ENCODE data around the gene ANKDD1A. TPM values are rescaled to one million over a fixed set of nuclear protein-coding genes. Genes with fewer than 3 reads are reported as not detected.

The ANKDD1A gene
- total RNA-seq, 4 donors from 2014 or later = 0.45 to 7.8 (median 2.4) TPM

DNA sequence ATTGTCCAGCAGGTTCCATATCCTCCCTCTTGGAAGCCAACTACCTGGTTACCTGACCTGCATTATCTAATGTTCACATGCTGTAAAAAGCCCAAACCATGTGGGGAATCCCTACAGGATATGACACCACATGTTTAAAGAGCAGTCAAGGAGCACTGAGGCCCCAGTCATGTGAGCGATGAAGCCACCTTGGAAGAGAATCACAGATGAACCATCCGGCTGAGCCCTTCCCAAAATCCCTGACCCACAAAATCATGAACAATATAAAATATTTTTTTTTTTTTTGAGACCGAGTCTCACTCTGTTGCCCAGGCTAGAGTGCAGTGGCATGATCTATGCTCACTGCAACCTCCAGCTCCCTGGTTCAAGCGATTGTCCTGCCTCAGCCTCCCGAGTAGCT, 10.6 kb upstream of the ANKDD1A start:
- no peak overlapping the region for H3K4me3 ChIP-seq
- intact Hi-C loops (cut with DNase I) = no loop called here
- 92 to 93% methylated on average over 5 of the region's 5 CpGs for WGBS, 2 donors
- no peak for TF ChIP-seq POLR2A (IDR thresholded peaks at IDR 0.05)
- TF ChIP-seq, protein P1, sequence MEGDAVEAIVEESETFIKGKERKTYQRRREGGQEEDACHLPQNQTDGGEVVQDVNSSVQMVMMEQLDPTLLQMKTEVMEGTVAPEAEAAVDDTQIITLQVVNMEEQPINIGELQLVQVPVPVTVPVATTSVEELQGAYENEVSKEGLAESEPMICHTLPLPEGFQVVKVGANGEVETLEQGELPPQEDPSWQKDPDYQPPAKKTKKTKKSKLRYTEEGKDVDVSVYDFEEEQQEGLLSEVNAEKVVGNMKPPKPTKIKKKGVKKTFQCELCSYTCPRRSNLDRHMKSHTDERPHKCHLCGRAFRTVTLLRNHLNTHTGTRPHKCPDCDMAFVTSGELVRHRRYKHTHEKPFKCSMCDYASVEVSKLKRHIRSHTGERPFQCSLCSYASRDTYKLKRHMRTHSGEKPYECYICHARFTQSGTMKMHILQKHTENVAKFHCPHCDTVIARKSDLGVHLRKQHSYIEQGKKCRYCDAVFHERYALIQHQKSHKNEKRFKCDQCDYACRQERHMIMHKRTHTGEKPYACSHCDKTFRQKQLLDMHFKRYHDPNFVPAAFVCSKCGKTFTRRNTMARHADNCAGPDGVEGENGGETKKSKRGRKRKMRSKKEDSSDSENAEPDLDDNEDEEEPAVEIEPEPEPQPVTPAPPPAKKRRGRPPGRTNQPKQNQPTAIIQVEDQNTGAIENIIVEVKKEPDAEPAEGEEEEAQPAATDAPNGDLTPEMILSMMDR (IDR thresholded peaks at IDR 0.05) = no peak
- H3K27me3 ChIP-seq = no peaks in the 10 kb centered on the region
- no peak overlapping the region for H3K27ac ChIP-seq
- no peak for DNase-seq
- H3K9me3 ChIP-seq = peaks cover 0 to 11% (median 7%) of the 10 kb centered on the region in 3 donors
- H3K4me1 ChIP-seq = peaks cover 11 to 30% (median 16%) of the 10 kb centered on the region in 3 donors
- no peaks in the 10 kb centered on the region for H3K36me3 ChIP-seq

DNA sequence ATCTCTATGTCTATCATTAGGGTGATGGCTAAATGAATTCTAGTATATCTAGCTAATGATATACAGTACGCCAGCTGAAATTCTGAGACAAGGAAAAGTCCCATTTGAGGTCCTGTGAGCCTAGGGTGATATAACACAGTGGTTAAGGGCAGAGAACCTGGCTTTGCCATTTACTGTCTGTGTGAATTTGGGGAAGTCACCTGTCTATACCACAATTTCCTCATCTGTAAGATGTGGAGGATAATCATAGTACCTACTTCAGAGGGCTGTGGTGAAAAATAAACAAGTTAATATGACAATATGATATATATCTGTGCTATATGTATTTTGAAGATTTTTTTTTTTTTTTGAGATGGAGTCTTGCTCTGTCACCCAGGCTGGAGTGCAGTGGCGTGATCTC, 9.8 kb upstream of the ANKDD1A start:
- Histone ChIP-seq H3K9me3 (peaks cover 0 to 11% (median 7%) of the 10 kb centered on the region in 3 donors), H3K27ac (no peak overlapping the region), H3K36me3 (no peaks in the 10 kb centered on the region), H3K27me3 (no peaks in the 10 kb centered on the region), H3K4me3 (no peak overlapping the region), H3K4me1 (peaks cover 9 to 22% (median 10%) of the 10 kb centered on the region in 3 donors)
- intact Hi-C loops (cut with DNase I) = no loop called here
- 50 to 86% methylated on average over 2 of the region's 2 CpGs for WGBS, 2 donors
- no peak for DNase-seq
- TF ChIP-seq POLR2A (IDR thresholded peaks at IDR 0.05) = no peak
- TF ChIP-seq, protein P1 (IDR thresholded peaks at IDR 0.05) = no peak

DNA sequence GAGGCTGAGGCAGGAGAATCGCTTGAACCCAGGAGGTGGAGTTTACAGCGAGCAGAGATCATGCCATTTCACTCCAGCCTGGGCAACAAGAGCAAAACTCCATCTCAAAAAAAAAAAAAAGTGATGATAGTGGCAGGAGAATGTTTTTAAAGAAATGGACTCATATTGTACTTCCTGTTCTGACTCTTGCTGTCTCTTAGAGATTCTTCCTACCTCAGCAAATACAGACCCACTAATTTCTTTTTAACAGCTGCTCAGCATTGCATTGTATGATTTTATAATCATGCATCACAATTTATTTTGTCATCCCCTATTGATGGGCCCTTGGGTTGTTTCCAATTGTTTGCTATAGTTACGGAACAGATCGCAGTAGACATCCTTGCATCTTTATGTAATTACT, 8.8 kb upstream of the ANKDD1A start:
- intact Hi-C loops (cut with DNase I) = no loop called here
- TF ChIP-seq, protein P1 (IDR thresholded peaks at IDR 0.05) = no peak
- TF ChIP-seq POLR2A (IDR thresholded peaks at IDR 0.05) = no peak
- H3K4me1 ChIP-seq = peaks cover 0 to 13% (median under 1%) of the 10 kb centered on the region in 3 donors
- no peaks in the 10 kb centered on the region for H3K27me3 ChIP-seq
- no peak overlapping the region for H3K27ac ChIP-seq
- H3K9me3 ChIP-seq = peaks cover 0 to 11% (median 7%) of the 10 kb centered on the region in 3 donors
- 88 to 90% methylated on average over 4 of the region's 4 CpGs for WGBS, 2 donors
- DNase-seq = no peak
- H3K36me3 ChIP-seq = no peaks in the 10 kb centered on the region
- H3K4me3 ChIP-seq = no peak overlapping the region

DNA sequence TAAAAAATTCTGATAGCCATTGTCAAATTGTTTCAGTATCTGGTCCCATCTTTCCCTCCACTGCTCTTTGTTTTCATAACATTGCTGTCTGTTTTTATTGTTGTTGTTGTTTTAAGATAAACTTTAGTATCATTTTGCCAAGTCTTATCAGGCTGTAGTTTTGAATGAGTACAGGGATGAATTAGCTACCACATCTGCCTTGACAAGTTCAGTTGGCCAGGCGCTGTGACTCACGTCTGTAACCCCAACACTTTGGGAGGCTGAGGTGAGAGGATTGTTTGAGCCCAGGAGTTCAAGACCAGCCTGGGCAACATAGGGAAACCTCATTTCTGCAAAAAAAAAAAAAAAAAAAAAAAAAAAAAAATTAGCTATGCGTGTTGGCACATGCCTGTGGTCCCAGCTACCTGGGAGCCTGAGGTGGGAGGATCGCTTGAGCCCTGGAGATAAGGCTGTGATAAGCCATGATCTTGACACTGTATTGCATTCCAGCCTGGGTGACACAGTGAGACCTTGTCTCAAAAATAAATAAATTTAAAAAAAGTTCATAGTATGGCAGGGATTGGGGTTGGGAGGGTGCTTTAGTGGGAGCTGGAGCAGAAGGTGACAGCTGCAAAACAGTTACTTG, 8.3 kb upstream of the ANKDD1A start:
- Histone ChIP-seq H3K36me3 (no peaks in the 10 kb centered on the region), H3K27ac (no peak overlapping the region), H3K27me3 (no peaks in the 10 kb centered on the region), H3K4me1 (peaks cover 0 to 7% (median 0%) of the 10 kb centered on the region in 3 donors), H3K9me3 (peaks cover 0 to 11% (median 7%) of the 10 kb centered on the region in 3 donors), H3K4me3 (no peak overlapping the region)
- intact Hi-C loops (cut with DNase I) = no loop called here
- 53 to 79% methylated on average over 4 of the region's 4 CpGs for WGBS, 2 donors
- no peak for DNase-seq
- TF ChIP-seq POLR2A (IDR thresholded peaks at IDR 0.05) = no peak
- TF ChIP-seq, protein P1 (IDR thresholded peaks at IDR 0.05) = no peak

DNA sequence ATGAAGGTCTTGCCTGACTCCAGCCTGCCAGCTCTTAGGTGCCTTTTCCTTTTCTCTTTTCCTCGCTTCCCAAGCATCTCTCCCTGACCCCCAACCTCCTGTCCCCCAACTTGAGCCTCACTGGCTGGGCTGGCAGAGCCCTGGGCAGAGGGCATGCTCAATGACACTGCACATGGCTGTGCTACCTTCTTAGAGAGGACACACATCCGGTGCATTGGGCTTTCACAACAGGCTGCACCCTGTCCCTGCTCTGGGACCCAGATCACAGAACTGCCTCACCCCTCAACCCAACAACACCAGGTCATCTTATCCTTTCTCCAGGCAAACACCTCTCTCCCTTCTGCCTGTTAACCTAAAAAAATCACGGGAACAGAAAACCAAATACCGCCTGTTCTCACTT, 7.5 kb upstream of the ANKDD1A start:
- no peak for TF ChIP-seq POLR2A (IDR thresholded peaks at IDR 0.05)
- TF ChIP-seq, protein P1 (IDR thresholded peaks at IDR 0.05) = no peak

More for the DNA sequence above, 7.5 kb upstream of the ANKDD1A start:
- Histone ChIP-seq H3K4me3 (no peak overlapping the region), H3K27ac (no peak overlapping the region), H3K4me1 (peaks cover 0 to 7% (median 0%) of the 10 kb centered on the region in 3 donors), H3K36me3 (no peaks in the 10 kb centered on the region), H3K27me3 (no peaks in the 10 kb centered on the region), H3K9me3 (peaks cover 0 to 11% (median 7%) of the 10 kb centered on the region in 3 donors)
- WGBS, 2 donors = 90 to 95% methylated on average over 4 of the region's 4 CpGs
- intact Hi-C loops (cut with DNase I) = no loop called here
- no peak for DNase-seq

Measured in esophagus squamous epithelium (tissue), 5 donors.